Choroid plexus epithelial cell (primary cell): ENCODE measurements around the gene TRABD2B.

ENCODE experiments used
- DNase-seq: peaks from one replicate; pipeline ENCODE4 v3.0.0-alpha.2; 2010; ENCODE audit warnings: low read depth
- H3K4me3 ChIP-seq: 2 replicates; pipeline ENCODE4 v1.5.1; 2011; ENCODE audit warnings: low read depth, mild to moderate bottlenecking, control low read depth, low read length, moderate library complexity
- CTCF ChIP-seq: conservative IDR thresholded peaks from 2 replicates; pipeline ENCODE4 v1.5.1; 2011; ENCODE audit warnings: low read depth, mild to moderate bottlenecking, control low read depth, inconsistent platforms, low read length, moderate library complexity

Gene TRABD2B

GRCh38 chr1:47903723-47904122 lies 93.5 kb downstream of the TRABD2B start:
- no peak for DNase-seq
- TF ChIP-seq CTCF = no peak
- H3K4me3 ChIP-seq = no peak overlapping the region

- no peak for DNase-seq
- TF ChIP-seq CTCF = no peak
- no peak overlapping the region for H3K4me3 ChIP-seq
These were observed 96.1 kb downstream of the TRABD2B start for GRCh38 chr1:47901001-47901575.

GRCh38 chr1:47898133-47898845 lies 98.9 kb downstream of the TRABD2B start:
- H3K4me3 ChIP-seq = no peak overlapping the region
- TF ChIP-seq CTCF = no peak
- peak; percentile 52 for DNase-seq

- H3K4me3 ChIP-seq = no peak overlapping the region
- no peak for TF ChIP-seq CTCF
- DNase-seq = no peak
These were observed 101.7 kb downstream of the TRABD2B start for GRCh38 chr1:47895279-47896125.

GRCh38 chr1:47894410-47895278 lies 102.5 kb downstream of the TRABD2B start:
- TF ChIP-seq CTCF = no peak
- no peak overlapping the region for H3K4me3 ChIP-seq
- peak; percentile 50 for DNase-seq

- no peak overlapping the region for H3K4me3 ChIP-seq
- no peak for TF ChIP-seq CTCF
- no peak for DNase-seq
These were observed 103.8 kb downstream of the TRABD2B start for GRCh38 chr1:47893412-47893811.
